ENCODE data around the gene OPCML.

OPCML gene

GRCh38 chr11:132961453-132961852, 570.8 kb downstream of the OPCML start:
- DNase-seq, result no peak

DNA sequence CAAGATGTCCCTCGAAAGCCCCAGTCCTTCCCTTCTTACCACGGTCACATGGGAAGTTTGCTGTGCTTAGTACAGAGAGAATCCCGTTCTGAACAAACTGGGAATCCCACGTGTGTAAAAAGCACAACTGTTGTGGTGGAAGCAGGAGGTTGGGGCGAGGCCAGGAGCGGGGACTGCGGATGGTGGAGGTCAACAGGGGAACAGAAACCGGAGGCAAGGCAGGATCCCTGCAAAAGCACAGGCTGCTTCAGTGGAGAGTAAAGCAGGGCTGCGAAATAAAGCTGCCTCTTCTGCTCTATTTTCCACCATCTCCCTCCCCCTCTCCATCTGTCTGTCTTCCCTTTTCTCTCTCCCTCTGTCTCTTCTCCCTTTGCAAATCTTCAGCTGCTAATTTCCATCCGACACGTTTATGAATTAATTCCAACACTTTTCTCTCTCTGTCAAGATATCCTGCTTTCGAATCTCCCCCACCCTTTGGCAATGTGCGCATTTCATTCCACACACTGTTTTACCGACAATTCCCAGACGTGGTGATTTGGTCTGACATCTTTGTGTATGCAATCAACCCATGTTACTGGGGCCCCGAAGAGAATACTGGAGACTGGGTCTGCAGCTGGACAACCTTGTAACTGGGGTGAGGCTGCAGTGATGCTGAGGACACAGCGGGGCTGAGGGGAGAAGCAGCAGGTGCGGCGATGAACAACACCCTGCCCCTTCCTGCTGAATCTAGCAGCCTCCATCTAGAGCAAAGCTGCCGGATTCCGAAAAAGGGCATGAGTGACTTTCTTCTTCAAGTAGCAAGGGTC, 571.8 kb downstream of the OPCML start:
- DNase-seq, result no peak

DNA sequence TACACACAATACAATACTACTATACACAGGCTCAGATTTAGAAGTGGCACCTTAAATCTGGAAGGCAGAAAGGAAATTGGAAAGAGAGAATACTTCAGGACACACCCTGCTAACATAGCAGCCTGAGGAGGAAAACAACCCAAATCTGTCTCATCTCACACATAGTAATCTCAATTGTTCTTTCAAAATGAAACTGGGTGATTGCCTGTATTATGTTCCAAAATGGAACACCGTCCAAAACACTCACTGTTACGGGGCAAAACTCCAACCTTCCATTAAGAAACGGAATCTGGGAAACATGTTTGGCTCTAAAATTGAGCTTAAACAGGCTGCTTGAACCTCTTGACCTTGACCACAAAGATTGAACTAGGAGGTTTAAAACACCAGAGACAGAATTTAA, 572.6 kb downstream of the OPCML start:
- no peak for DNase-seq

DNA sequence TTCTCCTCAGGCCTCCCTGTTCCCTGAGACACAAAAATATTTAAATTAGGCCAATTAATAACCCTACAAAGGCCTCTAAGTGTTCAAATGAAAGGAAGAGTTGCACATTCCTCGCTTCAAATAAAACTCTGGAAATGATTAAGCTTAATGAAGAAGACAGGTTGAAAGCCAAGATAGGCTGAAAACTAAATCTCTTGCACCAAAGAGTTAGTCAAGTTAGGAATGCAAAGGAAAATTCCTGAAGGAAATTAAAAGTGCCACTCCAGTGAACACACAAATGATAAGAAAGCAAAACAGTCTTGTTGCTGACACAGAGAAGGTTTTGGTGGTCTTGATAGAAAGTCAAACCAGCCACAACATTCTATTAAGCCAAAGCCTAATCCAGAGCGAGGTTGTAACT, 574.4 kb downstream of the OPCML start:
- DNase-seq, result no peak

DNA sequence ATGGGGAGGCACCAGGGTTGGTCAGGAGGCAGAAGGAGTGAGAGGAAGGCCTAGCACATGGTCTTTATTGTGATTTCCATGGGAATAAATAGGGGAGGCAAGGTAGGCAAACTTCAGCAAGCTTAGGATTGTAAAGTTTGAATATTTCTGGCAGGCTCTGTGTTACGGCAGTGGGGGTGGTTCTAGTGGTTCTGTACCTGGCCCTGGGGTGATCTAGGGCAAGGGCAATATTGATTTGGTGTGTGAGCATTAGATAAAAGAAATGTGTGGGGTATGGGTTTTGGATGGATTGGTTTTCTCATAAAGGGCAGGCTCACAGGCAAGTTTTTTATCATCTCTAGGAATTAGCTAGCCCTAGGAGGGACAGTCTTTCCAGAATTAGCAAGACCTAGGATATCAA, 584.0 kb downstream of the OPCML start:
- no peak for DNase-seq

DNA sequence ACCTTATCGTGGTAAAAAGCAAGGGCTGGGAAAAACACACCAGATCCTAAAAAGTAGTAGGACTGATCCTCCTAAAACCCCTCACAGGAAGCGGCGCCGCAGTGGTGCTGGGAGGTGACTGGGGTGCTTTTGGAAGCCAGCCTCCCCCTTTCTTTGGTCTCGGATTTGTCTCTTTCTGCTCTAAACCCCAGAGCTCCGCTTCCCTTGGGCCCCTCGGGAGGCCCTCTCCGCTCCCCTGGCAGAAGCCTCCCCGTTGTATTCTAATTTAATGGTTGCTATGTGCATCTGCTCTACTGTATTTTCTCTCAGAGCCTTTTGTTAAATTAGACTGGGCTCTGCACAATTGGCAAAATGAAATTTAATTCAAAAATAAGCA, 587.7 kb downstream of the OPCML start:
- no peak for DNase-seq

- peak; percentile 16 for DNase-seq
These were observed 588.4 kb downstream of the OPCML start for GRCh38 chr11:132943706-132944568.

DNA sequence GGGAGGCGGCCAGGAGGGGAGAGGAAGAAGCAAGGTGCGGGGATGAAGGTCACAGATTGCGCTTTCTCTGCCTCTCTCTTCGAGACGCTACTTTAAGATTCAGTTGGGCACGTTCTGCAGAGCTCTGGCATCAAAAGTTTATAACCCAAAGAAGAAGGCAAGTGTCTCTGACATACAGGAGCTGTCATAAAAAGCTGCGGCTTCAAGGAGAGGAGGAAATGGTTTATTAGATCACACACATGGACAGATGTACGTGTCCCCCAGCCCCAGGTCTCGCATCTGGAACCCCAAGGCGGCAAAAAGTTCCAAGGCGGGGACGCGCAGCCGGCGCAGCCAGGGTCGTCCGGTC, 589.0 kb downstream of the OPCML start:
- DNase-seq, result no peak

DNA sequence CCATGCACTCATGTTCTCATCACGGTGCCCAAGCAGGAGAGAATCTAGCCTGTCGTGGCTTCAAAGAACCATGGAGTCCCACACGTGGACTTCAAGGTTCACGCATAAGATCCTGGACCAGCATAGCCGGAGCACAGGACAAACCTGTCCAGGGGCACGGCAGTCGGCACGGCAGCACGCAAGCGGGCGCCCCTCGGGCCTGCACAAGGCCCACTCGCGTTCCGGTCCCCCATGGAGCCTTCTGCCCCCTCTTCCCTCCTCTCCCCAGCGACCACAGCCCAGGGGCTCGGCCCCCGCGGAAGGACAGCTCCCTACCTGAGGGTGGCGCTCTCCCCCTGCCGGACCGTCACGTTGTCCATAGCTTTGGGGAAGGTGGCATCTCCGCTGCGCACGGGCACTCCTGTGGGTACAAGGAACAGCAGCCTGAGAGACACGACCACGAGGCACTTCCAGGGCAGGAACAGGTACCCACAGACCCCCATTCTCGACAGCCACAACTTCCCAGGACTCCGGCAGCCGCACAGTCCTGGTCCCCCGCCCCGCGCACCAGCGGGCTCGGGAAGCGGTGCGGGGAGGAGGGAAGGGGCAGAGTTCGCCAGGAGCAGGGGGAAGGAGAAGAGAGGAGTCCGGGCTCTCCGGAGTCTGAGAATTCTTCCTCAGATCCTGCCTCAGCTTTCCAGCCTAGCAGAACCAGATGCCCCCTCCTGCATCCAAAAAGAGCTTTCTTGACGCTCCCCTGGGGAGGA, 589.5 kb downstream of the OPCML start:
- peak; percentile 18 for DNase-seq

- DNase-seq, result no peak
These were observed 590.5 kb downstream of the OPCML start for GRCh38 chr11:132941761-132942160.

GRCh38 chr11:132941024-132941646, 591.2 kb downstream of the OPCML start:
- DNase-seq, result peak; percentile 29

DNA sequence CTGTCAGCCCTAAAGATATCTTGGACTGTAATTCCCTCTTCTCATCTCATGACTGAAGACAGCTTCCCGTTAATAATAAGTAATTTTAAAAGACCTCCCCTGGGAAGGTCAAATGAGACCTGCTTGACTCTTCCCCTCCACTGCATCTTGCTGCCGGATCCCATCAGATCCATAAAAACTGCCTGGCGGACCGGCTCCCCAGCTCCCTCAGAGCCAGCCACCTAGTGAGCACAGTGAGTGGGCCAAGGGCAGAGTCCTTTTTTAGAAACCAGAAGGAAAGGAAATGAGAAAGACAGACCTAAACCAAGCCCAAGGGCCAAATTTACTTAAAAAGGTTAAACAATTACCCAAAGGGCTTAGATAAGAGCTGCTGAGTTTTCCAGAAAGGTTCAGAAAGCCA, 595.3 kb downstream of the OPCML start:
- DNase-seq, result no peak

DNA sequence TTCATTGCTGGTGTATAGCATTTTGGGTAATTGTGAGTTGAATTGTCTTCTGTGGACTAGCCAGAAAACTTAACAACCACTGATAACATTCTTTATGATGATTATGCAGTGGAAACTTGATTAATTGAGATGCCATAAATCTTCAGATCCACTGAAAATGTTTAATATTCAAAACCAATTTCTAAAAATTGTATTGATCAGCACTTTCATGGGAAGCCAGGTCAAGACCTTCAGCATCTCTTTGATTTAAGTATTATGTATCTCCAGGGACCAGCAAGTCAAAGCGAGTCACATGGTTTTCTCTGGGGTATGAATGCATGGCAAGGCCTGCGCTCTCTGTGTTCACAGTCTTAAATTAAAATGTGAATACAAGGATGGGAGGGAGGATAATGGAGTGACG, 596.9 kb downstream of the OPCML start:
- no peak for DNase-seq

DNA sequence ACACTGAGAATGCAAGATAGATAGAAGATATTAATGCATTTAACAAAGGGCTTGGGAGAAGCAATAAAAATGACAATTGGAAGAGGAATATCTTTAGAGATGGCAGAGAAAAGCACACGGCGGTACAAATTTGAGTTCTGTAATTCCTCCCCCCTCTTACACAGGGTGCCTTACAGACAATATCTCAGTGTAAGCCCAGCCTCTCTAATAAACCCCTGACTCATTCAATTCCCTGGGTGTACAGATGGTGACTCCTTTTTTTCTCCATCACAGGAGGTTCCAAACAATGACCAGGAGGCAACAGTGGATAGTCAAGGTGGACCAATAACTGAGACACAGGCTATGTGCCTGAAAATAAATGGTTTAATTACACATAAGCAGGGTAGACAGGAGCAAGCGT, 598.6 kb downstream of the OPCML start:
- no peak for DNase-seq

DNA sequence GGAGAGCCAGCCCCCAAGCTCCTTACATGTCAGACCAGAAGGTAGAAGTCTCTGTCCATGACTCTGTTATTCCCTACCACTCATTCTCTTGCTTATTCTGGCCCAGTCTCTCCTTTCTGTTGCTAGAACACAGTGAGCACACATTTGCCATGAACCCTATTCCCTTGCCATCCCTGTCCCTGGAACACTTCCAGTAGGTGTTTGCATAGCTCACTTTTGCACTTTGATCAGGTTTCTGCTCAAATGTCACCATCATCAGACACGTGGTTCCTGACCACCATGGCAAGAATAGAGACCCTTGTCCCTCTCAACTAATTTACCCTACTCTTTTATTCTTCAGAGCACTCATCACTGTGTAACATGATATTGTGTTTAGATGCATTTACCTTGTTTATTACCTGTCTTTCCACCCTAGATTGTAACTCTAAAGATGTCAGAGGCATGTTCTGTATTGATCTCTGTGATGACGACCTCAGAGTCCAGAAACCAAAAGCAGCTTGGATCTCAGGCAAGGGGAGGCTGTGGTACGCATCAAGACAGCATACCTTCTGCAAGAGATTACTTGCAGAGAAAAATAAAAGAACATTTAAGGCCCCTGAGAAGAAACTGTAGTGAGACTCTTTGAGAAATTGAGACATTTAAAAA, 606.4 kb downstream of the OPCML start:
- no peak for DNase-seq

GRCh38 chr11:132921597-132921996, 610.7 kb downstream of the OPCML start:
- DNase-seq, result no peak

- DNase-seq, result no peak
These were observed 611.7 kb downstream of the OPCML start for GRCh38 chr11:132920451-132921096.

DNA sequence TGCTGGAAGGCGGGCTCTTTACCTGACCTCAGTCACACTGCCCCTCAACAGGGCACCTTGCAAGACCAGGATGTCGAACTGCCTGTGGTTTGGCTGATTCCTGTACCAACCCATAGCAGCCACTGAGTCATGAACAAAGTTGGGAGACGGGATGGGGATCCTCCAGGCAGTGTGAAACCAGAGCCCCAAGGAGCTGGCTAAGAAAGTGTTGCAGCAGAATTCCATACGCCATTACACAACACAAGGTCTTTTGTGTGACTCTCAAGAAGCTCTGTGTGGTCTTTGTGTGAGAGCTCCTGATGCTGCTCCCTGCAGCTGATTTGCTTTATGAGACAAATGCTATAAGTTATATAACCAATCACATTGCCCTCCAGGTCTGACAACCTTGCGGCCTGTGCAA, 617.7 kb downstream of the OPCML start:
- no peak for DNase-seq

- DNase-seq, result no peak
These were observed 618.4 kb downstream of the OPCML start for GRCh38 chr11:132913886-132914285.

GRCh38 chr11:132913295-132913694, 619.0 kb downstream of the OPCML start:
- DNase-seq, result no peak

DNA sequence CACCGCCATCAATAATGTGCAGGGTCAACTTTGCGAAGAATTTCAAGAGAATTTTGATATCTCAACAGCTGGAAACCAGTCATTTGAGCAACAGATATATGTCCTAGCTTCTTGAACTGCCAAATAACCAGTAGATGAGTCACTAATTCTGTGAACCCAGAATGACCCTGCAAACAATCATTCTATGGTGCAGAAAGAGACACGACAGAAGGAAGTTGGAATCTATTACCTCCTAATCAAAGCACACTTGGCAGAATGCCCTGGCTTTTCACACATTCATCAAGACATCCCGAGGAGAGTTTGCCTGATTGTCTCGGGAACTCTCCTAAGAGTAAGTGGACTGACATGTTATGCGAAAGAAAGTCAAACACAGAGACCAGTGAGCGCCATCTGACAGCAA, 621.1 kb downstream of the OPCML start:
- DNase-seq, result no peak
